NCI-H1436 (cell line): ENCODE measurements around the gene ZNF792.
"Not testable (repeated sequence)": the region's sequence is repeated elsewhere in the genome, so short reads cannot be mapped to it uniquely, and the experiment has no call there.

ENCODE experiments used
- DNase-seq: peaks from one replicate; lab custom pipeline; 2025; lab: John Stamatoyannopoulos, UW

ZNF792 gene

GRCh38 chr19:34998777-34999497 is 34.9 kb upstream of the ZNF792 start:
- DNase-seq = no peak

- not testable (repeated sequence) for DNase-seq
Observed at GRCh38 chr19:34998224-34998623, 34.2 kb upstream of the ZNF792 start.

DNA sequence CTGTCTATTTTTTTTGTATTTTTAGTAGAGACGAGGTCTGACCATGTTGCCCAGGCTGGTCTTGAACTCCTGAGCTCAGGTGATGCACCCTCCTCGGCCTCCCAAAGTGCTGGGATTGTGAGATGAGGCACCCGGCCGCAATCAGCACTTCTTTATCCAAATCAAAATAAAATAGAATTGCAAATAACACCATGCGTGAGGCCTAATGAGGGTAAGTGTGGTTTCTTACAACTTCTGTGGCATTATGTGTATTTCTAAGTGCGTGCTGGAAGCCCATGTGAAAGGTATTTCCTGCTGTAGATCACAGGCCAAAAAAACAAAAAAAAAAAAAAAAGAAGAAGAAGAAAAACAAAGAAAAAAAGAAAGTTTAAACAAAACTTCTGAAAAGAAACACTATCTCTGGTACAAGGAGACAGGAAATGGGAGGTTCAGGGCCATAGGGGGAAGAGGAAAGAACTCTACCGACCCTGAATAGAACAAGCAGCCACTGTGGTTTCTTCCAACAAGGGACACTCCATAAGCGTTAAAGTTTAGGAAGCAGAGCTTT is 33.1 kb upstream of the ZNF792 start:
- no peak for DNase-seq

DNA sequence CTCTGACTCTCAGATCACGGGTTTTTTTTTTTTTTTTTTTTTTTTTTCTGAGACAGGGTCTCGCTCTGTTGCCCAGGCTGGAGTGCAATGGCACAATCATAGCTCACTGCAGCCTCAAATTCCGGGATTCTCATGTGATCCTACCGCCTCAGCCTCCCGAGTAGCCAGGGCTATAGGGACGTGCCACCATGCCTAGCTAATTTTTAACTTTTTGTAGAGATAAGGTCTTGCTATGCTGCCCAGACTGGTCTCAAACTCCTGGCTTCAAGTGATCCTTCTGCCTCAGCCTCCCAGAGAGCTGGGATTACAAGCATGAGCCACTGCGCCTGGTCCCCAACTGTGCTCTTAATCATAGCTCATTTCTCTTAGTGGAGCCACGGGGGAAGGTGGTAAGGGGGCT is 31.5 kb upstream of the ZNF792 start:
- no peak for DNase-seq

GRCh38 chr19:34994643-34995541 is 30.9 kb upstream of the ZNF792 start:
- DNase-seq = no peak

DNA sequence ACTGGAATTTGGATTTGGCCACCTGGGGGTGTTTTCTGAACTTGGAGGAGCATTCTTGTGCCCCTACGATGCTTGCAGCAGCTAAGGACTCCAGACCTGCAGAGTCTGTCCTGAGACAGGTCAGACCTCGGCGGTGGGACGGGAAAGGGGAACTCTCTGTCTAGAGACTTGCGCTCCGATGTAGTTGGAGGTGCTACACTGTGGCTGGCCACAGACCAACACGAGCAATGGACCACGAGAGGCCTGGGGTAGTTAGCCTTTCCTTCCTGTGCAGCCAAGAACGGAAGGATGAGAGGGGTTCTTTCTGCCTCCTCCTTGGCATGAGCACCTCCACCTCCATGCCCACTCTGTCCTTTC is 30.2 kb upstream of the ZNF792 start:
- no peak for DNase-seq

- not testable (repeated sequence) for DNase-seq
Observed at GRCh38 chr19:34992582-34992981, 28.6 kb upstream of the ZNF792 start.

- DNase-seq = no peak
Observed at GRCh38 chr19:34991542-34992333, 27.7 kb upstream of the ZNF792 start.

DNA sequence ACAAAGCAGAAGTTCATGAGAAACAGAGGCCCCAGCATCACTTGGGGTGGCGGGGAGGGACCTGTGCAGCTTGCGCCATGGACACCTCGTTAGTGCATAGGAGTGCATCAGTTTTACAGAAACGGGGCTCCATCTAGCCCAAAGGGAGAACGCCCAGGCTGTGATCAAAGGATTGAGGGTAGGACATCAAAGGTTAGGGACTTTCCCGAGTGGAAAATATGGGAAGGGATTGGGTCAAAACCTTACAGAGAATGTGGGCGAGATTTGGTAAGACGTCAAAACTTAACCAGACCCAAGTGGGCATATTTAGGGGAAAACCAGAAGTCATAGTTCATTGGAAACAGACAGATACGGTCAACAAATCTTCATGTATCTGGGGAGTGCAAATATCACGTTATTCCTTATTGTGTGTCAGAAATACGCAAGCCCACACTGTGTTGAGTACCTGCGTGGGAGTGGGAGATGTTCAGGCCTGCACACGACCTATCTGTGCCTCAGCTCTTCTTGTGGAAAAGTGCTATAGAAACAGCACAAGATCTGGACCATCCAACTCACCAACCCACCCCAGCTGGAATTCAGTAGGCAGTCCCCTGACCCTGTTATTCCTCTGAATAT is 26.7 kb upstream of the ZNF792 start:
- no peak for DNase-seq

GRCh38 chr19:34989298-34989697 is 25.3 kb upstream of the ZNF792 start:
- no peak for DNase-seq

DNA sequence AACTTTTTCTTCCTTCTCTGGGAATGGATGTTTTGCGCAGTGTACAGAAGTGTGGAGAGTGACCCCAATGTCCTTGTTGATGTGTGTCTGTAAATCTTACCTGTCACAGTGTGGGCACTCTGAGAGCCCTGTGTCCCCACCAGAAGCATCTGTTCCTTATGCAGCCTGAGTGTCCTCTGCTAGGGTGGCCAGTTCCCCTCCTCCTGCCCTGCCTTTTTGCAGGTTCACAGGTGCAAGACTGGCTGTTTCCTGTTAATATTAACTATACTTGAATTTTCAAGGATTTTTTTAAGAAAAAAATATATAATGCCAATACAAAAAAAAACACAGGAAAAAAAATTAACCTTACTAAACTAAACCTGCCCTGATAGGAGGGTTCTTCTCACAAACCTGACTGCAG is 24.1 kb upstream of the ZNF792 start:
- no peak for DNase-seq

- no peak for DNase-seq
Observed at GRCh38 chr19:34985249-34986022, 21.4 kb upstream of the ZNF792 start.

DNA sequence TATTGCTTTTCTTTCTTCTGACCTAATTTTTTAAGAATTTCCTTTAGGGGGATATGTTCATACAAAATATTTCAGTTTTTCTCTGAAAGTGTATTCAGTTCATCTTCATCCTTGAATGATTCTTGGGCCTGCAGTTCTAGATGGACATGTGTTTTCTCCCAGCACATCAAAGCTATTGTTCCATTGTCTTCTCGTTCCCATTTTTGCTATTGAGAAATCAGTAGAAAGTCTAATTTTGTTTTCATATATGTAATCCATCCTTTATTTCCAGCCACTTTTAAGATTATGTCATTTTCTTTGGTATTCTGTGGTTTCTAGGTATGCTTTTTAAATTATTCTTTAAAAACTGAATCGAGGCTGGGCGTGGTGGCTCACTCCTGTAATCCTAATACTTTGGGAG is 20.3 kb upstream of the ZNF792 start:
- DNase-seq = no peak

DNA sequence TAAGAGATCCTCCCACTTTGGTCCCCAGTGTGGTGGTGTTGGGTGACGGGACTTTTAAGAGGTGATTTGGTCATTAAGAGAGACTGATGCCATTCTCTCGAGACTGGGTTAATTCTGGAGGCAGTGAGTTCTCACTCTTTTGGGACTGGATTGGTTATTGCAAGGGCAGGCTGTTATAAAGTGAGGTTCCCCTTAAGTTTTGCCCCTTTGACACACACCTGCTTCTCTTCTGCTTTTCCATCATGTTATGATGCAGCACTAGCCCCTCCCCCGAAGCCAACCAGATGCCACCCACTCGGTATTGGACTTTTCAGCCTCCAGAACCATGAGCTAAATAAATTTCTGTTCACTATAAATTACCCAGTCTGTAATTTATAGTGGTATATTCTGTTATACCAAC is 19.8 kb upstream of the ZNF792 start:
- no peak for DNase-seq

- DNase-seq = no peak
Observed at GRCh38 chr19:34982275-34982674, 18.2 kb upstream of the ZNF792 start.

DNA sequence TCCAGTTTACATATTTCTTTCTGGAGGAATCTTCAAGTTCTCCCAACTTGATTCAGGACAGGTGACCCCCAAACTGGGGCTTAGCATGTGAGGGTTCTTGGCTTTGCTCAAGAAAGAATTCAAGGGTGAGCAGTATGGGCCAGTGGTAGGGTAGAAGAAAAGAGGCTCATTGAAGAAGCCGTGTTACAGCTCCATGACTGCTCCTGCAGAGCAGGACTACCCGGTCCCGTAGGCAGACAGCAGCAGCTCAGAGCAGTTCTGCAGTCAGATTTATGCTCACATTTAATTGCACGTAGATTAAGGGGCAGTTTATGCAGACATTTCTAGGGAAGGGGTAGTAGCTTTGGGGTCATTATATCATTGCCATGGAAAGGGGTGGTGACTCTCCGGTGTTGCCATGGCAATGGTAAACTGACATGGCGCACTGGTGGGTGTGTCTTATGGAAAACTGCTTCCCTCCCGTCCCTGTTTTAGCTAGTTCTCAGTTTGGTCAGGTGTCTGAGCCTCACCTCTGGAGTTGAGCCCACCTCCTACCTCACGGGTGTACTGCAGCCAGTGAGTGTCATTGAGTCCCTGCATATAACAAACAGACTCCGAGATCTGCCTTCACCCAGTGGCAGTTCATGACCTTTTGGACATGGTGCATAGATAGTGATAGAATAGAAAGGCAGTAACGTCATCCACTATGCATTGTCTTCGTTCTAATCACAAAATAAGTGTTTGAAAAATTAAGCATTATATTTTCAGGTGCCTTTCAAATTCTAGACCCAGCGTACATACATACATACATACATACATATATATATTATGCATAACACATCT is 16.0 kb upstream of the ZNF792 start:
- DNase-seq = no peak

GRCh38 chr19:34976611-34977010 is 12.6 kb upstream of the ZNF792 start:
- no peak for DNase-seq

DNA sequence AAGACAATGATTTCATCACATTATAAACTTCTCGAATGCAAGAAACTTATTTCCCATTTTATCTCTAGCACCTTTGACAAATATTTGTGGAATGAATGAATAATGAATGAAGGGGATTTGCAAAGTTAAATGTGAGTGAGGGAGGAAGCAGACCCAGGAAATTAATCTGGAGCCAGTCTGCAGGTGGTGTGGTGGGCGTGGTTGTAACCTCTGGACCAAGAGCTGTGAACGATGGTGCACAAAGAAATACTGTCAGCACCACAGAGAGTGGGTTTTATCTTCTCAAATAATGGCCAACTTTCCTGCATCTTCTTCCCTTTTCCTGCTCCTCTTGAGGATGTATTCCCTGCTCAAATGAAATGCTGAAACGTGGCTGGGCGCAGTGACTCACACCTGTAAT is 11.0 kb upstream of the ZNF792 start:
- DNase-seq = no peak

GRCh38 chr19:34974646-34975045 is 10.6 kb upstream of the ZNF792 start:
- no peak for DNase-seq

- DNase-seq = no peak
Observed at GRCh38 chr19:34972163-34972705, 8.2 kb upstream of the ZNF792 start.
